ENCODE measurements around the gene MRPL23. TPM values are rescaled to one million over a fixed set of nuclear protein-coding genes. Genes with fewer than 3 reads are reported as not detected.
"Not testable (repeated sequence)": the region's sequence is repeated elsewhere in the genome, so short reads cannot be mapped to it uniquely, and the experiment has no call there.

The MRPL23 gene
- total RNA-seq, 1 experiment from 2014 or later = 206 TPM

DNA sequence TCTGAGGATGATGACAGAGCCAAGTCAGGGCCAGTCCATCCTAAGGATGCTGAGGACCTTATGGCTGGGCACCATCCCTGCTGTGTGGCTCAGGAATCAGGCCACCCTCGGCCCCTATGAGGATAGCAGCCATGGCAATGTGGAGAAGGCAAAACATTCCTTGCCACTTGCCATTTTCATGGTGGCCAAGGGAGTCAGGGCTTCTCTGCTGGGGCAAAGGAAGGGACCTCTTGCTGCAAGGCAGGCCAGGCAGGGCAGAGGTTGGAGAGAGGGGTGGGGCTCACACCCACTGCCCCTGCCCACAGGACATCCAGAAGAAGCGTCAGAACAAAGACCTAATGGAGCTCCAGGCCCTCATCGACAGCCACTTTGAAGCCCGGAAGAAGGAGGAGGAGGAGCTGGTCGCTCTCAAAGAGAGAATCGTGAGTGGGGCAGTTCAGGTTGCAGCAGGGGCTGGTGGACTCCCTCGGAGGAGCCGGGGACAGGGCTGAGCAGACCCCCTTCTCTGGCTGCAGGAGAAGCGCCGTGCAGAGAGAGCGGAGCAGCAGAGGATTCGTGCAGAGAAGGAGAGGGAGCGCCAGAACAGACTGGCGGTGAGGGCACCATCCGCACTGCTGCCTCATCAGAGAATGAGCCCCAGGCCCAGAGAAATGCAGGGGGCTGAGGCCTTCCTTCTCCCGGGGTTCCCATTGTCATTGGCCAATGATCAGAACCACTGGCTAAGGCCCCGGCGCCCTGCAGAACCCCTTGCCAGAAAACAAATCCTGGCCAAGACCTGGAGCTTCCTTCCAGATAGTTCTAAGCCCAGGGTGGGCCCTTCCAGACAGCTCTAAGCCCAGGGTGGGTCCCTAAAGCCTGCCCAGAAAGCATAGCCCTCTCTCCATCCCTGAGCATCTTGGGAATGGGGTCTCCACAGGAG is 13.5 kb upstream of the MRPL23 start:
- DNase-seq (ENCODE audit: low read depth) = no peak

DNA sequence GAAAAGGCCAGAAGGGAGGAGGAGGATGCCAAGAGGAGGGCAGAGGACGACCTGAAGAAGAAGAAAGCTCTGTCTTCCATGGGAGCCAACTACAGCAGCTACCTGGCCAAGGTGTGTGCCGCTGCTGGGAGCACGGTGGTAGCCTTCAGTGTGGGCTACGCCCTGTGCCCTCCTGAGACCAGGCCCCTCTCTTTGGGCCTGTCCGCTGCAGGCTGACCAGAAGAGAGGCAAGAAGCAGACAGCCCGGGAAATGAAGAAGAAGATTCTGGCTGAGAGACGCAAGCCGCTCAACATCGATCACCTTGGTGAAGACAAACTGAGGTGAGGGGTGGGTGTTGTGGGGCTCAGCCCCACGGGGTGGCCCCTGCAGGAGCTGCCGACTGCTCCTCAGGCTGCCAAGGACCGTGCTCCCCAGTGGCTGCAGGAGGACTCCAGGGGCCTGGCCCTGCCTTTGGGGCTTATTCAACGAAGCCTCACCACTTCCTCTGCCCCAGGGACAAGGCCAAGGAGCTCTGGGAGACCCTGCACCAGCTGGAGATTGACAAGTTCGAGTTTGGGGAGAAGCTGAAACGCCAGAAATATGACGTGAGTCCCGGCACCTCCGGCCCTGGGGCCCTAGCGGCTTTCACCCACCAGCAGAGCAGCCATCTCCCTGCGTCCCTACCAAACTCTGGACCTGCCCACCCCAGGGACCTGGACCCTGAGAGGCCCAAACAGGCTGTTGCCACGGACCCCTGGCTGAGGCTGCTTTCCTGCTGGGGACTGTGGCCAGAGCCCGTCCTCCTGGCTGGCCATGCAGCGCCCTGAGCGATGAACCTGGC is 12.6 kb upstream of the MRPL23 start:
- no peak for DNase-seq (ENCODE audit: low read depth)

DNA sequence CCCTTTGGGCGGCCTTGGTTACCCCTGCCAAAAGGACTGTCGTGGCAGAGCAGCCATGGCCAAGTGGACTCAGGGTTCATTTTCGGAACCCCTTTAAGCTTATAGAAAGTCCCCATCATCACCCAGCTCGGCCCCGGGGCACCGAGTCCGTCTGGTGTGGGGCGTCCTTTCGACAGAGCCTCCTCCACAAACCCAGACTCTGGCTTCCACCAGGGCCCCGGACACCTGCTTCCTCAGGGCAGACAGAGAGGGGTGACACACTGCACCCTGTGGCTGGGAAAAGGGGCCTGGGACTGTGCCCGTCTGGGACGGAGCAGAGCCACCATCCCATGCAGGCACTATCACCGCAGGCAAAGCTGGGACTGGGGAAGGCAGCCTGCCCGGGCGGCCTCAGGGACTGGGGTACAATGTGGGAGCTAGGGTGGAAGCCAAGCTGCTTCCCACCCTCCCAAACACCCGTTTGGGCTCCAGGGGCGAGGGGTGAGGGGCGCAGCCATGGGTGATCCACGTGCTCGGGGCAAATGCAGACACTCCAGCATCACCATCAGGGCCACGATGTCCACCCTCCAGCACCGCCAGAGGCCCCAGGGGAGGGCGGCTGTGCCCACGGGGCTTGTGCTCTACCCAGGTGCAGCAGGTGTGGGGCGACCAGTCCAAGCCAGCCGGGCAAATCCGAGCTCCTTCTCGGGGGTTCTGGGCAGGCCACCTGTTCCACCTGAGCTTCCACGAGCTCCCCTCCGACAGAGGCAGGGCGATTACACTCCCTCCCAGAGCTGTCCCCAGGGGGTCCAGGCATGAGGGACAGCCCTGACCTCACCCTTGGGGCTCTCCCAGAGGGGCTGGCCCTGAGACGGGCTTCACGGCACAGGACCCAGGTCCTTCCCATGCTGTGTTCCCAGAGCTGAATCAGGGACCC is 11.7 kb upstream of the MRPL23 start:
- no peak for DNase-seq (ENCODE audit: low read depth)

DNA sequence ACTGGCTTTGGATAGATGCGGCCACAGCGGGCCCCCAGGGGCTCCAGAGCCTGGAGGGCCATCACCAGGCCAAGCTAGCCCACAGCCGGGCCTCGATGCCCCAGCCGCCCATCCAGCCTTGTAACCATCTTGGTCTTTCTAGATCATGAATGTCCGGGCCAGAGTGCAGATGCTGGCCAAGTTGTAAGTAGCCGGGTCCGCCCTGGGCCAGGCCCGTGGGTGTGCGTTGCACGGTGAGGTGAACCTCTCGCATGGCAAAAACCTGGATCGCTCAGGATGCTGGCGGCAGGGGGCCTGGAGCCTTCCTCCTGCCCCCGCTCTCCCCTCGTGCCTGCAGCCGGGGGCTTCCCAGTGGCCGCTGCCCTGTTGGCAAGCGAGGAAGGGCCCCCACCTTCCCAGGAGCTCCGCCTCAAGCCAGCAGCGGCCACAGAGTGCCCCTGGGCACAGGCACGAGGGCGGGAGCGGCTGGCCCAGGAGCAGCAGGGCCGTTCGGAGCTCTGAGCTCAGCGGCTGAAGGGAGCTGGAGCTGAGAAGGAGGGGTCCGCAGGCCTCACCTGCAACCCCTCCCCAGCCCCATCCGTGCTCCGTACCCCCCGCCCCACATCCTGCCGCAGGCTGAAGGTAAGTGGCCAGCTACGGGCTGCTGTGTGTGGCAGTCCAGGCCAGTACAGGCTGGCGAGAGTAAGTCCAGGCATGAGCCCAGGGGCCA is 10.9 kb upstream of the MRPL23 start:
- DNase-seq (ENCODE audit: low read depth) = no peak

DNA sequence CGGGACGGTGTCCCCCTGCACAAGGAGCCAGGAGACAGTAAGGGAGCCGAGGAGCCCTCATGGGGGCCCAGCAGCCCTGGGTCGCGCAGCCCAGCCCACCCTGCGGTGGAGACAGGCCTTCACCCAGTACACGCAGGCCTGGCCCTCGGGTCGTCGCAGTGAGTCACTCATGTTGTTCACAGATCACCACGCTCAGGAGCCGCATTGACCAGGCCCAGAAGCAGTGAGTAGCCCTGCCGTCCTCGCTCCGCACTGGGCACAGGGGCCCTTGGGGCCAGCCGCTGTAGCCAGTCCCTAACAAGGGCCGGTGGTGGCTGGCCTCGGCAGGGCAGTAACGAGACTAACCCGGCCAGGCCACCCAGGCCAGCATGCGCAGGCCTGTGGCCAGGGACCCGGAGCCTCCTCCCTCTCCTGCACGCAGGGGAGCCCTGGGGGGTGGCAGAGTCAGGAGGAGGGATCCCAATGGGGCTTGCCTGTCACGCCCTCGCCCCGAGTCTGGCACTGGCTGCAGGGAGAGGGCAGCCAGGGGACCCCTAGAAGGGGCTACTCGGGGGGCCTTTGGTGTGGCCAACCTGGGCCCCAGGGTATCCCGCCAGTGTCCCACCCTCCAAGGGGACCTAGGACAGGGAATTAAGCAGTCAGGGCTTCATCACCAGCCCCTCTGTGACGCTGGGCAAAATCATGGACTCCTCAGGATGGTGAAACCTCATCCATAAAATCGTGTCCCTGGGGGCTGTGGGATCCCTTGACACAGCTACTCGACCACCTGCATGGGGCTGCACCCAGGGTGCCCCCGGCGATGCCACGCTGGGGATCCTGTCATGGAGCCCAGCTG is 10.1 kb upstream of the MRPL23 start:
- no peak for DNase-seq (ENCODE audit: low read depth)

DNA sequence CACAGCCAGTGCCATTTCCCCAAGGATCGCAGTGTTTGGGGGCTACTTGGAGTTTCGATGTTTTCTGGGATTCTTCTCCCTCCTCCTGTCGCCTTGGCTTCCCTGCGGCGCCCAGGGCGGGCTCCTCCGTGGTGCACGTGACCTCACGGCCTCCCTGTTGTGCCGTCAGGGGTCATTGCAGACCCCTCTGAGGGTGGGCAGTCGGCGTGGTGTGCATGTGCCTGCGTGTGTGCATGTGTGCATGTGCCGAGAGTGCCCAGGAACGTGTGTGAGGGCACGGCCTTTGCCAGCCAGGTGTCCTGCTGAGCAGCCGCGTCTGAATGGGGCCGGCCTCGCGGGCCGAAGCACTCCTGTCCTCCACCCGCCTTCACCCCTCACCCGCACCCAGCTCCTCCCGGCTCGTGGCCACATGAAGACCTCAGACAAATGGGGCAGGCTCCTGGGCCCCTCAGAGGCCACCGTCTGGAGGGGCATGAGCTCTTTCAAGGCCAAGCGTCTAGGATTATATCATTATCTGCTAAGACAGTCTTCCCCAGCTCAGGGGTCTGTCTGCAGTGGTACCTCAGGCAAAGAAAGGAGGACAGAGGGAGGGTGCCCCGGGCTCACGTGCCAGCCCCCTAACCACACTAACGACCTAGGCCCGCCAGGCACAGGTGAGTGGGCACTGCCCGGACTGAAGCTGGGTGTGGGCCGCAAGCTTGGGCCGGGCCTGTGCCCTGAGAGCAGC is 9.4 kb upstream of the MRPL23 start:
- DNase-seq (ENCODE audit: low read depth) = no peak

DNA sequence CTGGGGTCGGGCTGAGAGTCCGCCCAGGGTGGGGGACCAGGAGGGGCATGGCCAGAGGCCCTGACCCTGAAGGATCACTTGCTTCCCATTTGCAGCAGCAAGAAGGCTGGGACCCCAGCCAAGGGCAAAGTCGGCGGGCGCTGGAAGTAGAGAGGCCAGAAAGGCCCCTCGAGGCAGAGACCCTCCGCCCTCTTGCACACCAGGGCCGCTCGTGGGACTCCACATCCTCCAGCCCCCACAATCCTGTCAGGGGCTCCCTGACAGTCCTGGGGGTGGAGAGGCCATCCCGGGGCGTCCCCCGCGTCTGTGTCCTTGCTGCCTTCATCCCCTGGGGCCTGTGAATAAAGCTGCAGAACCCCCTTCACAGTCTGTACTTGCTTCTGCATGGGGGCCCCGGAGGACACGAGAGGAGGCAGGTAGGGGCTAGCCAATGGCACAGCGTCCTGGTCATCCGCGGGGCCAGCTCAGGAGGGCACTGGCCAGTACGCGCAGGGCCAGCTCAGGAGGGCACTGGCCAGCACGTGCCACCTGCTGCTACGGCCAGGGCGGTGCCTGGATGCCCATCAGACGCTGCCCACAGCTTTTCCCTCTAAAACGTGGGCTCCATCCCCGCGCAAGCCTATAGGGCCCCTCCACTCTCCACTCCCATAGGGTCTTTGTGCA is 8.7 kb upstream of the MRPL23 start:
- DNase-seq (ENCODE audit: low read depth) = no peak

DNA sequence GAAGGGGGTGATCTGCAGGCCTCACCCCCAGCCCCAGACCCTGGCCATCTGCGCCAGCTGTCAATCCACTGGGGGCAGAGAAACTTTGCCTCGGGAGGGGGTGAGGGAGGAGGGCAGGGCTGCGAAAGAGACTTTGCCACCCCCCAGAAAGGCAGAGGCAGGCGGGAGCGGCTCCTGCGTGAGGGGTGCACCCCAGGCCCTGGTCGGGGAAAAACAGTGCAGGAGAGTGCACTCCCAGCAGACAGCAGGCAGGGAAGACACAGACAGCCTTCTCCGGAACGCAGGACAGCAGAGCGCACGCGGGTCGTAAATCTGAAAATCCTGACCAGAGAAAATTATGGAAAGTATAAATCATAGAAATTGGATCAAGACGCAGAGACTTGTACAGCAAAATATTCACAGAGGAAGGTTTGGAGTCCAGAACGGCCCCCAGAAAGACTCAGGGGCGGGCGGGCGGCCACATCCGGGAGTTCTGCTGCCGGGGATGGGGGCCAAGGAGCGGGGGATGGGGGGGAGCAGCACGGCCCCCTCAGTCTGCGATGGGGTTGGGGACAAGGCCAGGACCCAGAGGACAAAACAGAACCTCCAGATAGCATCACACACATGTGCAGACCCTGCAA is 8.0 kb upstream of the MRPL23 start:
- DNase-seq (ENCODE audit: low read depth) = no peak

DNA sequence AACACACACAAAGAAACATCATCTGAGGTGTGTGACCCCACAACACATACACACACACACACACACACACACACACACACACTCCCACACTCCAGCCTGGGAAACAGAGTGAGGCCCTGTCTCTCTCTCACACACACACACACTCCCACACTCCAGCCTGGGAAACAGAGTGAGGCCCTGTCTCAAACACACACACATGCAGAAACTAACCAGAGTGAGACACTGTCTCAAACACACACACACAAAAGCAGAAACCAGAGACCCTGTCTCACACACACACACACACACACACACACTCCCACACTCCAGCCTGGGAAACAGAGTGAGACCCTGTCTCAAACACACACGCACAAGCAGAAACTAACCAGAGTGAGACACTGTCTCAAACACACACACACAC is 7.3 kb upstream of the MRPL23 start:
- not testable (repeated sequence) for DNase-seq (ENCODE audit: low read depth)

DNA sequence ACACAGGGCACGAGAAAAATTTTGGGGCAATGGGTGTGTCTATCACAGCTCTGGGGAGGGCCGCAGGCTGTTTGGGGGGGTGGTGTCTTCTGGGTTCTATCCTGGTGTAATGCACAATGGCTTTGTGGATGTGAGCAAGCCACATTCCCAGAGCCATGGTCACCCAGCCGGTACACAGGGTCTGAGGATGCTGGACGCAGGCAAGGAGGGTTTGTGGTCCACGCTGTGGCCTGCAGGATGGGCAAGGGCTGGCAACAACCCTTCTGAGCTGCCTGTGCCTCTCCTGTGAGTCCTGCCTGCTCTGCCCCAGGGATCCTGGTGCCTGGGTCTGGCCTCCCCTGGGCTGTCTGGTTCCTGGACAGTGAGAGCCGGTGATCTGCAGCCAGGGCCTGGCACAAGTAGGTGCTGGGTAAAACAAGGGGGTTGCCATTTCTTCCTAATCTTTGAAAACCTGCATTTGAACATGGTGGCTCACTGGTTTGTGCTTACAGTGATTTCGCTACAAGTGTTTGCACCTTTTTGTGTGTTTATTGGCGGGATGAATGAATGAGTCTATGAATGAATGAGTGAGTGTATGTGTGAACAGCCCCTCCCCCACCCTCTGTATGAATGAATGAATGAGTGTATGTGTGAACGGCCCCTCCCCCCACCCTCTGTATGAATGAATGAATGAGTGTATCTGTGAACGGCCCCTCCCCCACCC is 4.4 kb upstream of the MRPL23 start:
- DNase-seq (ENCODE audit: low read depth) = no peak

DNA sequence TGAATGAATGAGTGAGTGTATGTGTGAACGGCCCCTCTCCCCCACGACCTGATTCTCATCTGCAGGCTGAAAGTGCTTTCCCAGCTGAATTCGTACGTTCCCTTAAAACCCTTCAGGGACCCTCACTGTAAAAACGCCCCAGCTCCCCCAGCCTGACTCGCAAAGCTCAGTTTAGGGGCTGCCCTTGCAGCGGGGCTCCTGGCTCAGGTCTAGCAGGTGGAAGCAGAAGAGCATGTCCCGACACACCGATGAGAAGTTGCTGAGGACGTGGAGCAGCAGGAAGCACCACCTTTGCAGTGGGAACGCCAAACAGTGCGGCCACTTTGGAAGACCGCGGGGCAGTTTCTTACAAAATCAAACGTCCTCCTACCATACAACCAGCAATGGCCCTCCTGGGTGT is 3.6 kb upstream of the MRPL23 start:
- no peak for DNase-seq (ENCODE audit: low read depth)

DNA sequence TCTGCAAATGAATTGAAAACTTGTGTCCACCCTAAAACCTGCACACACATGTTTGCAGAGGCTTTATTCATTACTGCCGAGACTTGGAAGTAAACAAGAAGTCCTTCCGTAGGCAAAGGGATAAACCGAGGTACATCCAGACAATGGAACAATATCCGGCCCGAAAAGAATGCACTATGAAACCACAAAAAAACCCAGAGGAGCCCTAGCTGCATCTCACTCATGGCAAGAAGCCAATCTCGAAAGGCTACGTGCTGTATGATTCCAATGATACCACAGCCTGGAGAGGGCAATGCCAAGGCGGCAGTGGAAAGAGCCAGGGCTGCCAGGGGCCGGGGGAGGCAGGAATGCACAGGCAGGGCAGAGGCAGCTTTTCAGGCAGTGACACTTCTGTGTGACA is 3.2 kb upstream of the MRPL23 start:
- DNase-seq (ENCODE audit: low read depth) = peak; percentile 87

DNA sequence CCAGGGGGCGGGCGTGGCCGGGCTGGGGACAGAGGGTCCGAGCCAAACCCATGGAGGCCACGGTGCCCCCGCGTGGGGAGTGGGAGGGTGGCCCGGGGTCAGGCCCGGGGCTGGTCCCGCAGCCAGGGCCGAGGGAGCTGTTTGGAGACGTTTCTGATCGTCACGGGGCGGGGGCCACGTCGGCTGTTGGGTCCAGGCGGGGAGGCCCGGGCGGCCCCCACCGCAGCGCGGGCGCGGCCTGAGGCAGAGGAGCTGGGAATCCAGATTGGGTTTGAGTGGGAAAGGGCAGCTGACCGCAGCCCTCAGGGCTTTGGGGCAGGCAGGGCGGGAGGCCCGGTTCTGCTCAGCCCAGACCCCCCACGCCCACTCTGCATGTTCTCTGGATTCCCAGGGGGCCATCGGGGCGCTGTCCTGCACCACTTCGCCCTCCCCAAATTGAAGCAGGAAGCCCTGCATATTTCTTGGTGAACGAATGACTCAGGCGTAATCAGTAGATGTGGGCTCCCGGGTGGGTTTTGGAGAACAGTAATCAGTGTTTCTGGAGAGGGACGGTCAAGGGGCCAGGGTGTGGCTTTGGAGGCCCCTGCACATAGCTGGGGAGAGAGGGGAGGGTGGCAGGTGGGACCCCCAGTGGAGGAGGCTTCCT is 583 bp downstream of the MRPL23 start:
- DNase-seq (ENCODE audit: low read depth) = no peak

DNA sequence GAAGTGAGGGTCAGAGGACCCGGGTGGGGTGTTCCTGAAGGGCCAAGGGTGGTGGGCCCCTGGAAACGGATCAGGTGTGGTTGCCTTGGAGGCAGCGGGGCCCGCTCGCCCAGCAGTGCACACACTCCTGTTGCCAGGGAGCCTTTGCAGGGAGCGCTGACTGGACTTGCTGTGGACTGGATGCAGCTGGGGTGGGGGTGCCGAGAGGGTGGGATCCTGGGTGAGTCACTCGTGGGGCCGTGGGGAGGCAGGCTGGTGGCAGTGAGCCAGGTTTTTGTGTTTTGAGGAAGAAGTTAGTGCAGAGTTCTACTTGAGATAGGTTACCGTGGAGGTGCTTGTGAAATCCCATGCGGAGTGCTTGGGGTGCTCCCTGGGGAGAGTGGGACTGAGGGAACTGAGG is 1.3 kb downstream of the MRPL23 start:
- DNase-seq (ENCODE audit: low read depth) = no peak

DNA sequence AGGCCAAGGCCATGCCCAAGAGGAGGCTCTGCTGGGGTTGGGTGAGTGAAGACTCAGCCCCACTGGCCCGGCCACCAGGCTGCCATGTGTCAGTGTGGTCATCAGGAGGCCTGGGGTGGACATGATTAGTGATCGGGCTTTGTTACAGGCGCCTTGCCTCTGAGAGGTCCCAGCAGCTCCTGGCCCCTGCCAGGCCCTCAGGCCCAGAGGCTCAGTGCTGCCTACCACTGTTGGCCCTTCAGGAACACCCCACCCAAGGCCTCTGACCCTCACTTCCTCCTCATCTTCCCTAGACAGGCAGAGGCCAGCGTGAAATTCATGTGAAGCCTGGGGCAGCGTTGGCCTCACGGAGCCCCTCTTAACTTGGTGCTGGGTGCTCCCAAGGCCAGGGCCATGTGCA is 2.2 kb downstream of the MRPL23 start:
- DNase-seq (ENCODE audit: low read depth) = no peak

DNA sequence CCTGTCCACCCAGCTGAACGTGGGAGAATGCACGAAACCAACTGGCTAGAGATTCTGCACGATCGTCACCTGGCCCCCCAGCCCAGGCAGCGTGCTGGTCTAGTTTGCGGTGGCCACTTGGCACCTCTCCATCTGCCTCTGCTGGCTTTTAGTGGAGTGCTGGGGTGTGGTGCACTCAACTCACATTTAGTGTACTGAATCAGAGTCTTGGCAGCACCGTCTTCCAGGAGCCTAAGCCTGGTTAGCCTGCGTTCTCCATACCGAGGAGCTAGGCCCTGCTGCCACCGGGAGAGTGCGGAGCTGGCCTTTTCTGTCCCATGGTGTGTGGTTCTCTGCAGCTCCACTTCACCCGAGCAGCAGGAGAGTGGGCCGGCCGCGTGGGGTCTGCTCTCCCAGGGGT is 2.8 kb downstream of the MRPL23 start:
- DNase-seq (ENCODE audit: low read depth) = no peak

DNA sequence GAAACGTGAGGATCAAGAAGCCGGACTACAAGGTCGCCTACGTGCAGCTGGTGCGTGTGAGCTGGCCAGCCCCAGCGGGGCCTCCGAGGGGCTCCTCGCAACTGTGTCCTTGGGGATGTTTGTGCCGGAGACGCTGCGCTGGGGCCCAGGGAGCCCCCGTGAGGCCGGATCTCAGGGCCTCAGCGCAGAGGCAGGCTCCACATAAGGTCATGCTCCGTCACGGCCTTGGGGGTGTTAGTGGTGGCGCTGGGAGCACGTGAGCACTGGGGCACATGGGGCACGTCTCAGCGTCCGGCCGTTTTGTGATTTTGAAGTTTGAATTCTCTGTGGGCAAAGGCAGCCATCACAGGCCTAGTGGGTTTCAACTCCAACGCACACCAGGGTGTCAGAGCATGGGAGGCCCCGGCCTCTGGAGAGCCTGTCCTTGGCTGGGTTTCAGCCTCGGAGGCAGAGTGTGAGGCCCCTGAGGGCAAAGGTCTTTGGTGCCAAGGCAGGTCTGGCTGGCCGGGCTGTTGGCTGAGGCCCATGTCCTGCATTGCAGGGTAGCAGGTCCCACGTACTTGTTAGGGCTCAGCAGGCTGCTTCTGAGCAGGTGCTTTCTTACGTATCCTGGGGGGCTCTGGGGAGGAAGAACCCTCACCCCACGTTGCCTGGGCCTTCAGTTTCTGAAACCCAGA is 5.8 kb downstream of the MRPL23 start:
- DNase-seq (ENCODE audit: low read depth) = no peak
